Ascending aorta (tissue), 2 donors: ENCODE data around the gene ZBP1. TPM values are rescaled to one million over a fixed set of nuclear protein-coding genes. Genes with fewer than 3 reads are reported as not detected.

Source experiments
- DNase-seq, 2 donors: peaks; one replicate each; pipeline ENCODE4 v3.0.0-alpha.2; 2019; ENCODE audit warnings: low spot score in 2 of 2
- H3K27ac ChIP-seq, 2 donors: fragments of 200-600 bp; sonication (generic); one replicate each; pipeline ENCODE4 v1.5.1; 2016 to 2017; ENCODE audit warnings: mild to moderate bottlenecking in 1 of 2
- H3K27me3 ChIP-seq: fragments of 200-600 bp; sonication (generic); one replicate; pipeline ENCODE4 v1.5.1; 2017
- H3K36me3 ChIP-seq, 2 donors: fragments of 200-600 bp; sonication (generic); one replicate each; pipeline ENCODE4 v1.5.1; 2016
- H3K4me1 ChIP-seq, 2 donors: fragments of 200-600 bp; sonication (generic); one replicate each; pipeline ENCODE4 v1.5.1; 2016 to 2017; ENCODE audit warnings: mild to moderate bottlenecking in 1 of 2
- H3K4me3 ChIP-seq, 2 donors: fragments of 200-600 bp; sonication (generic); one replicate each; pipeline ENCODE4 v1.5.1; 2016 to 2017; ENCODE audit warnings: mild to moderate bottlenecking in 1 of 2
- H3K9me3 ChIP-seq, 2 donors: fragments of 200-600 bp; sonication (generic); one replicate each; pipeline ENCODE4 v1.5.1; 2016
- intact Hi-C: fragments of 100-400 bp; cut with DNase I; formaldehyde crosslinking; loops from one replicate; pipeline ENCODE4 v1.15.1; 2023
- total RNA-seq: library from RNA; depleted of rRNA; stranded (reverse); fragments of >200 nt; gene quantifications from one replicate; pipeline ENCODE4 v1.1.0, GENCODE V29; 2016
- TF ChIP-seq, protein P1 (sequence below), 3 experiments: fragments of 200-600 bp in 2 of 3; fragments of 450-650 bp in 1 of 3; sonication (generic) in 2 of 3; IDR thresholded peaks; one replicate each; pipeline ENCODE4 v1.5.1; 2016 to 2019; ENCODE audit warnings: antibody characterized with exemption in 3 of 3, mild to moderate bottlenecking in 1 of 3, moderate library complexity in 1 of 3

Gene ZBP1
- total RNA-seq, 1 donor from 2014 or later, result not detected

DNA sequence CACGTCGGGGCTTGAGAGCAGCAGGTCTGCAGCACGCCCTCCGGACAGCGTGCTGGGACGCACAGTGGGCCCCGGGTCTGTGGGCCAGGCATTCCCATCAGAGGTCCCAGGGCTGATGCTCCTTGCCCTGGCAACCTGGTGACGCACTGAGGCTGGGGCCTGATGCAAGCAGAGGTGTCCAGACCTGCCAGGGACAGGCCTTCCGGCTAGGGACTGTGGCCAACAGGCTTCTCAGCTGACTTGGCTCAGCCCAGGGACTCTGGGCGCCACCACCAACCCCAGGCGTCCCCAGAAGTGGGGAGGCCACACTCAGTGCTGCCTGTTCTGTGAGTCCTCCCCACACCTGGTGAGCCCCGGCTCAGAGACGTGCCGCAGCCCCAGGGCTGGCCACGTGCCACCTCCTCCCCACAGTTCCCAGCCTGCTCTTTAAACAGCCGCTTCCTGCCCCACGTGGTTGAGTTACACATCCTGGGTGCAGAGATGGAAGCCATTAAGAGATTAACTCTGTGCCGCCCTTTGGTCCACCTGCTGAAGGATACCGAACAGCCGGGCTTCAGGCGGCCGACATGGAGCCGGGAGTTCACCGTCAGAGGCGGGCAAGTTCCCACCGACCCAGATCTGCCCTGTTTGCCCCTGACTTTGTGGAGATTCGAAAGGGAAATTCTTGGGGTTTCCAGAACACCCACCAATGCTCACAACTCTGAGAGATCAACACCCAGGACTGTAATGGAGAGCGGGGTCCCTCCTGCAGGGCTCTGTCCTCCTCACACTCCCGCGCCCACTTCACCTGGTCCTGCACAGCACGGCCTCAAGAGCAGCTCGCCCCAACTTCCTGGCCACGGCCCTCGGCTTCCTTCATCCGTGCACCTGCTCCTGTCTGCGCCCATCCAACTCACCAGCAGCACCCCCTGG lies 37.6 kb upstream of the ZBP1 start:
- Histone ChIP-seq H3K9me3 (no peaks in the 10 kb centered on the region), H3K36me3 (peaks cover 46 to 48% of the 10 kb centered on the region in 2 donors), H3K27me3 (no peaks in the 10 kb centered on the region), H3K4me1 (peaks cover 5 to 44% of the 10 kb centered on the region in 2 donors), H3K4me3 (no peak overlapping the region), H3K27ac (peak overlapping the region; percentile 12 to 40)
- DNase-seq, result peak; percentile 30 to 79
- TF ChIP-seq, protein P1, sequence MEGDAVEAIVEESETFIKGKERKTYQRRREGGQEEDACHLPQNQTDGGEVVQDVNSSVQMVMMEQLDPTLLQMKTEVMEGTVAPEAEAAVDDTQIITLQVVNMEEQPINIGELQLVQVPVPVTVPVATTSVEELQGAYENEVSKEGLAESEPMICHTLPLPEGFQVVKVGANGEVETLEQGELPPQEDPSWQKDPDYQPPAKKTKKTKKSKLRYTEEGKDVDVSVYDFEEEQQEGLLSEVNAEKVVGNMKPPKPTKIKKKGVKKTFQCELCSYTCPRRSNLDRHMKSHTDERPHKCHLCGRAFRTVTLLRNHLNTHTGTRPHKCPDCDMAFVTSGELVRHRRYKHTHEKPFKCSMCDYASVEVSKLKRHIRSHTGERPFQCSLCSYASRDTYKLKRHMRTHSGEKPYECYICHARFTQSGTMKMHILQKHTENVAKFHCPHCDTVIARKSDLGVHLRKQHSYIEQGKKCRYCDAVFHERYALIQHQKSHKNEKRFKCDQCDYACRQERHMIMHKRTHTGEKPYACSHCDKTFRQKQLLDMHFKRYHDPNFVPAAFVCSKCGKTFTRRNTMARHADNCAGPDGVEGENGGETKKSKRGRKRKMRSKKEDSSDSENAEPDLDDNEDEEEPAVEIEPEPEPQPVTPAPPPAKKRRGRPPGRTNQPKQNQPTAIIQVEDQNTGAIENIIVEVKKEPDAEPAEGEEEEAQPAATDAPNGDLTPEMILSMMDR (IDR thresholded peaks at IDR 0.05), result no peak
- intact Hi-C loops, result loop anchor here (2.0 to 10.0 kb wide), 3 partner anchors 55 to 263 kb away; partner anchors contain the start of gene RBM38

DNA sequence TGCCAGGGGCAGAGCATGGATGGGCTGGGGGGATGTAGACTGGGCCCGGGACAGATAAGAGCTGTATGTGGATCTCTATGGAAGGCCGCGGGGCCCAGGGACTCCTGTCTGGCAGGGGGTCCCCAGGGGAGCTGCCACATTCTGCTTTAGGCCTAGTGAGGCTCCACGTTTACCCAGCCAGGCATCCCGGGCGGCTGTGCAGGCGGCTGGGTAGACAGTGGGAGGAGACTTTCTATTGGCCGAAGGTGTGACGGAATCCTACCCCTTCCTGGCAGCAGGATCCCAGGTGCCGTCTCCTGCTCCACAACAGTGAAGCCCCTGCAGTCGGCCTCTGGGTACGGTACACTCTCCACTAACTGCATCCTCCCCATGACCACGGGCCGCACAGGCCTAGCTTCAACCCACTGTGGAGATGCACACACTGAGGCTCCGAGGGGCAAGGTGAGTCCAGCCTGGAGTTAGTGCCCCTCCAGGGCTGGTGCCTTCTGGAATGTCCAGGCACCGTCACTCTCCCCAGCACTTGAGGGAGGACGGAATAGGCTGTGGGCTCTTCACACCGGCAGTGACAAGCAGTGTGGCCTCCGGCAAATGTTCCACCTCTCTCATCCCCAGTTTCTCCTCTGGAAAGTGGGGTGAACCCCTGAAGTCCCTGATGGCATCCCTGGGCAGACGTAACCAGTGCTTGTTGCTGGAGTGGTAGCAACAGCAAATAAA lies 36.8 kb upstream of the ZBP1 start:
- TF ChIP-seq, protein P1 (IDR thresholded peaks at IDR 0.05), result no peak
- H3K36me3 ChIP-seq, result peaks cover 54 to 56% of the 10 kb centered on the region in 2 donors
- no peaks in the 10 kb centered on the region for H3K9me3 ChIP-seq
- no peak for DNase-seq
- no peak overlapping the region for H3K4me3 ChIP-seq
- no peaks in the 10 kb centered on the region for H3K27me3 ChIP-seq
- H3K27ac ChIP-seq, result peak overlapping the region; percentile 12 to 40
- intact Hi-C loops, result loop anchor here (2.0 to 10.0 kb wide), 3 partner anchors 56 to 262 kb away; partner anchors contain the start of gene RBM38
- peaks cover 3 to 38% of the 10 kb centered on the region in 2 donors for H3K4me1 ChIP-seq

DNA sequence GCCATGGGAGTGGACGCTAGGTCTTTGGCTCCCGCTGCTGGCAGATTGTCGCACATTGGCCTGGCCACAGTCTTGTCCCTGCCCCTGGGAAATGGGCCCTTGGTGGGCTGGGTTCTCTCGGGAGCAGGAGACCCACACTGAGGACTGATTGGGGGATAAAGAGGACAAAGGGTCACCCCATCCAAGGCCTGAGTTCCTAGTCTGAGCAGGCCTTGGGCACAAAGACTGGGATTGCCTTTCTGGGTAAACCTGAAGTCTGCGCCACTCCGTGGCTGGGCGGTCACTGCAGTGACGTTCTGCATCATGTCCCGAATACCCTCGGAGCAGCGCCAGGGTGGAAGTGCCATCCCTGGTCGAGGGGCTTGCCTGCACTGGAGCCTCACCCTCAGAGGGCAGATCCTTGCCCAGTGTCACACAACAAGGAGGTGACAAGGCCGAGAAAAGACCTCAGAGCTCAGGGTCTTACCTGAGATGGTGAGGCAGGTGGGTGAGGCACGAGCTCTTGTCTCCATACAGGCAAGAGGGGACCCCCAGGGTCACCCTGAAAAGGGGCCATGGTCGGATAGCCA lies 36.1 kb upstream of the ZBP1 start:
- peaks cover 60 to 62% of the 10 kb centered on the region in 2 donors for H3K36me3 ChIP-seq
- intact Hi-C loops, result loop anchor here (2.0 to 10.0 kb wide), 3 partner anchors 56 to 262 kb away; partner anchors contain the start of gene RBM38
- H3K4me3 ChIP-seq, result no peak overlapping the region
- H3K27ac ChIP-seq, result peak overlapping the region; percentile 12 to 40
- H3K4me1 ChIP-seq, result peaks cover 1 to 35% of the 10 kb centered on the region in 2 donors
- peak in 1 of 2 donors; percentile 61 for DNase-seq
- TF ChIP-seq, protein P1 (IDR thresholded peaks at IDR 0.05), result no peak
- no peaks in the 10 kb centered on the region for H3K27me3 ChIP-seq
- H3K9me3 ChIP-seq, result no peaks in the 10 kb centered on the region

DNA sequence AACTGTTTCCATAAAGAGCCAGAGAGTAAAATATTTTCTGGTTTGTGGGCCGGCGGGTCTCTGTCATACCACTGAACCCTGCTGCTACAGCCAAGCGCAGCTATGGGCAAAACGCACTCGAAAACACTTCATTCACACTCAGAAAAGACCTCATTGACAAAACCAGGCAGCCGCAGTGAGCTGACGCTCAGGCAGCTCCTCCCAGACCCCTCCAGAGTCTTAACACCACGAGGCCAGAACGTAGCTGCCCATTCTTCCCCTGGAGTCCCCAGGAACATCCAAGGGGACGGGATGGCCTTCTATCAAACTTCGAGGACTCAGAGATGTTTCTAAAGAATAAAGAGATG lies 35.6 kb upstream of the ZBP1 start:
- DNase-seq, result no peak
- peaks cover 0 to 29% of the 10 kb centered on the region in 2 donors for H3K4me1 ChIP-seq
- no peaks in the 10 kb centered on the region for H3K27me3 ChIP-seq
- H3K27ac ChIP-seq, result peak overlapping the region; percentile 12 to 40
- no peak overlapping the region for H3K4me3 ChIP-seq
- TF ChIP-seq, protein P1 (IDR thresholded peaks at IDR 0.05), result no peak
- no peaks in the 10 kb centered on the region for H3K9me3 ChIP-seq
- intact Hi-C loops, result loop anchor here (2.0 to 10.0 kb wide), 5 partner anchors 57 to 431 kb away; partner anchors contain the start of gene RBM38
- H3K36me3 ChIP-seq, result peaks cover 66 to 68% of the 10 kb centered on the region in 2 donors
